SHP77 (cell line): ENCODE results near the gene HRNR.
A peak's percentile ranks its signal among the peaks of the same experiment; 100 is the strongest.
"Not testable (repeated sequence)": the region's sequence is repeated elsewhere in the genome, so short reads cannot be mapped to it uniquely, and the experiment has no call there.

Experiments used
- DNase-seq, 2 experiments: peaks; one replicate each; lab custom pipeline; 2025; lab: John Stamatoyannopoulos, UW

The HRNR gene

DNA sequence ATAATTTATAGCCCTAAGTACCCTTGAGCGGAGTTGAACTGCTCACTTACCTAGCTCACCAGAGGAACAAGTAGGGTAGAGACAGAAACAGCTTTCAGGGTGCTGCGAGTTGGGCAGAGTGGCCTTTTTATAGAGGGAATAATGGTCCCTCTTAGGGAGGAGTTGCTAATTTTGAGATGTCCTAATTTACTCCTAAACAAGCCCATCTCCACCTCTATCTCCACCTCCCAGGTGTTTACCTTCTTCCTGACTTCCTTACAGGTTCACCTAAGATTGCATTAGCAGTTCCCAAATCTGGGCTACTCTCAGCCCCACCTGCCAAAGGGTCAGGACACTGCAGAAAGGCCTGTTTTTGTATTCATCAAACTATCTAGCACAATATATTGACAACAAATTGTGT, at the start of gene HRNR:
Gene HRNR, minus strand, starts transcription at position 101 of the 400 bp plus-strand sequence. CDS start 940 bp downstream, outside the sequence.
- no peak for DNase-seq

GRCh38 chr1:152256394-152256793, 32.4 kb upstream of the HRNR start:
- not testable (repeated sequence) for DNase-seq

DNA sequence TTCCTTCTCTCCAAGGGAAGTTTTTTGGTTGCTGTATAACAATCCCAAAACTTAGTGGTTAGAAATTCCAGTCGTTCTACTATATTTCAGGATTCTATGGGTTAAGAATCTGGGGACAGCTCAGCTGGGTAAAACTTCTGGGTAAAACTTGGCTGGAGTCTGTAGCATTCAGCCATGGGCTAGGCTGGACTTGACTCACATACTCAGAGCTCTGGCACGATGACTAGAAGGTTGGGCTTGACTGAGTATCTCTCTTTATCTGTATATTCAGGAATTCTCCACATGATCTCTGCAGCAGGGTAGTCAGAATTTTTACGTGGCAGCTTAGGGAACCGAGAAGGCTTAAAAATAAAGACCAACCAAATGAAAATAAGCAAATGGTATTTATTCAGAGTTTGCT, 28.2 kb upstream of the HRNR start:
- no peak for DNase-seq

DNA sequence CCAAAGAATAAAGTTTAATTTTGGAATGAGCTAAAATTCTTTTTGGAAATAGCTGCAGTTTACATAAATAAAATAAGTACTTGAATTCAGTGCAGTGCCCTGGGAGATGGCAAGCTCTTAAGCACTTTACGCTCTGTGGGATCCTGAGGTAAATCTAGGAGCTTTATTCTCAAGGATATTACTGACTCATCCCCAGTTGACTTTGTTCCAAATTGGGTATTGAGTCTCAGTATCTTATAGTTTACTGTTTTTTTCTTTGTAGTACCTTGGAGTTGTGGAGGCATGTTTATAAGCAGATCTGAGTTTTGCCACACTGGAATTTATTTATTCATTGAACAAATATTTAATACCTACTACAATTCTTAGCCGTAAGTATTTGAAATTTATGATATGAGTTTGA, 27.4 kb upstream of the HRNR start:
- DNase-seq = no peak

GRCh38 chr1:152247316-152247715, 23.3 kb upstream of the HRNR start:
- no peak for DNase-seq

- DNase-seq = no peak
These were observed 20.7 kb upstream of the HRNR start for GRCh38 chr1:152244576-152245273.

DNA sequence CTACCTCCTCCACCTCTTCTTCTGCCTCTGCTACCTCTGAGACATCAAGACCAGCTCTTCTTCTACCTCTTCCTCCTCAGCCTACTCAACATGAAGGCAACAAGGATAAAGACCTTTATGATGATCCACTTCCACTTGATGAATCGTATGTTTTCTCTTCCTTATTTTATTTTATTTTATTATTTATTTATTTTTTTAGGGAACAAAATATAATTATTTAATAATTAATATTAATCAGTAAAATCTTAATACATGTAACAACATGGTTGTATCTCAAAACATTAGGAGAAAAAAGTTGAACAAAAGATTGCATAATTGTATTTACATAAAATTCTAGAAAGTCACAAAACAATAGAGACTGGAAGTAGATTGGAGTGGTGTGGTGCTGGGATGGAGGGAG, 13.1 kb upstream of the HRNR start:
- DNase-seq = no peak

DNA sequence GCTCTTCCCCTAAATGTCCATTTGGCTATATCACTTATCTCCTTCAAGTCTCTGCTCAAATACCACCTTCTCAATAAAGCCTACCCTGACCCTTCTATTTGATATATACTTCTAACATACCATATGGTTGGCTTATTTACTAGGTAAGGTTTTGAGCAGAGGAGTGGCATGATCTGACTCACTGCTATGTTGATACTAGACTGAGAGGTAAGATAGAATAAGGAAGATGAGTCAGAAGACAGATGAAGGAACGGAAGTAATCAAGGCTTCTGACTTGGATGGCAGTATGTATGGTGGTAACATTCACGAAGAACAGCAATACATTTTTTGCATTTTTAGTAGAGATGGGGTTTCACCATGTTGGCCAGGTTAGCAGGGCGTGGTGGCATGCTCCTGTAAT, 4.8 kb upstream of the HRNR start:
- DNase-seq = no peak

GRCh38 chr1:152227310-152227928, 3.4 kb upstream of the HRNR start:
- DNase-seq = no peak

- no peak for DNase-seq
These were observed 1.7 kb upstream of the HRNR start for GRCh38 chr1:152225678-152226077.

DNA sequence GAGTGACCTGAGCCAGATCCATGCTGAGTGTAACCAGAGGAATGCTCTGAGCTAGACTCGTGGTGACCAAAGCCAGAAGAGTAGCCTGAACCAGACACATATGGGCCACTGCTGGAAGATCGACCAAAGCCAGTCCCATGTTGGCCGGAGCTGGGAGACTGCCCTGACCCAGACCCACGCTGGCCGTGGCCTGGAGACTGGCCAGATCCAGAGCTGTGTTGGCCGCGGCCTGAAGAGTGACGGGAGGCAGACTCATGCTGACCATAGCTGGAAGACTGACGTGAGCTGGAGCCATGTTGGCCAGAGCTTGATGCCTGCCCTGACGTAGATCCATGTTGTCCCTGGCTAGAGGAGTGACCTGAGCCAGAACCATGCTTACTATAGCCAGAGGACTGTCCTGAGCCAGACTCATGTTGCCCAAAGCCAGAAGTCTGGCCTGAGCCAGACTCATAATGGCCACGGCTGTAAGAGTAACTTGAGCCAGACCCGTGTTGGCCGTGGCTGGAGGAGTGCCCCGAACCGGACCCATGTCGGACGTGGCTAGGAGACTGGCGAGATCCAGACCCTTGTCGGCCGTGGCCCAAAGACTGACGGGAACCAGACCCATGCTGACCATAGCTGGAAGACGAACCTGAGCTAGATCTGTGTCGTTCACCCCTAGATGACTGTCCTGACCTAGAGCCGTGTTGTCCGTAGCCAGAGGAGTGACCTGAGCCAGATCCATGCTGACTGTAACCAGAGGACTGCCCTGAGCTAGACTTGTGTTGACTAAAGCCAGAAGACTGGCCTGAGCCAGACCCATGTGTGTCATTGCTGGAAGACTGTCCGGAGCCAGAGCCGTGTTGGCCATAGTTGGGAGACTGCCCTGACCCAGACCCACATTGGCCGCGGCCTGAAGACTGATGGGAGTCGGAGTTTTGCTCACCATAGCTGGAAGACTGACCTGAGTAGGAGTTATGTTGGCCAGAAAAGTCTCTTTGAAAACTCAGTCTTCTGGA, 3.5 kb downstream of the HRNR start:
- no peak for DNase-seq

- not testable (repeated sequence) for DNase-seq
These were observed 4.6 kb downstream of the HRNR start for GRCh38 chr1:152219438-152219837.

DNA sequence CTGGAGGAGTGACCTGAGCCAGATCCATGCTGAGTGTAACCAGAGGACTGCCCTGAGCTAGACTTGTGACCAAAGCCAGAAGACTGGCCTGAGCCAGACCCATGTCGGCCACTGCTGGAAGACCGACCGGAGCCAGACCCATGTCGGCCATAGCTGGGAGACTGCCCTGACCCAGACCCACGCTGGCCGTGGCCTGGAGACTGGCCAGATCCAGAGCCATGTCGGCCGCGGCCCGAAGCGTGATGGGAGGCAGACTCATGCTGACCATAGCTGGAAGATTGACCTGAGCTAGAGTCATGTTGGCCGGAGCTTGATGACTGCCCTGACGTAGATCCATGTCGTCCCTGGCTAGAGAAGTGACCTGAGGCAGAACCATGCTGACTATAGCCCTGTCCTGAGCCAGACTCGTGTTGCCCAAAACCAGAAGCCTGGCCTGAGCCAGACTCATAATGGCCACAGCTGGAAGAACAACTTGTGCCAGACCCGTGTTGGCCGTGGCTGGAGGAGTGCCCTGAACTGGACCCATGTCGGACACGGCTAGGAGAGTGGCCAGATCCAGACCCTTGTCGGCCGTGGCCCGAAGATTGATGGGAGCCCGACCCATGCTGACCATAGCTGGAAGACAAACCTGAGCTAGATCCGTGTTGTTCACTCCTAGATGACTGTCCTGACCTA, 5.1 kb downstream of the HRNR start:
- no peak for DNase-seq

DNA sequence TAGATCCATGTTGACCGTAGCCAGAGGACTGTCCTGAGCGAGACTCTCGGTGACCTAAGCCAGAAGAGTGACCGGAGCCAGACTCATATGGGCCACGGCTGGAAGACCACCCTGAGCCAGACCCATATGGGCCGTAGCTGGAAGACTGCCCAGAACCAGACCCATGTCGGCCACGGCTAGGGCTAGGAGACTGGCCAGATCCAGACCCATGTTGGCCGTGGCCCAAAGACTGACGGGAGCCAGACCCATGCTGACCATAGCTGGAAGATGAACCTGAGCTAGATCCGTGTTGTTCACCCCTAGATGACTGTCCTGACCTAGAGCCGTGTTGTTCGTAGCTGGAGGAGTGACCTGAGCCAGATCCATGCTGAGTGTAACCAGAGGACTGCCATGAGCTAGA, 8.4 kb downstream of the HRNR start:
- not testable (repeated sequence) for DNase-seq

- DNase-seq = not testable (repeated sequence)
These were observed 9.1 kb downstream of the HRNR start for GRCh38 chr1:152214911-152215310.

- no peak for DNase-seq
These were observed 25.0 kb downstream of the HRNR start for GRCh38 chr1:152198982-152199381.

GRCh38 chr1:152197361-152197941, 26.5 kb downstream of the HRNR start:
- no peak for DNase-seq

GRCh38 chr1:152191711-152192110, 32.3 kb downstream of the HRNR start:
- DNase-seq = no peak

DNA sequence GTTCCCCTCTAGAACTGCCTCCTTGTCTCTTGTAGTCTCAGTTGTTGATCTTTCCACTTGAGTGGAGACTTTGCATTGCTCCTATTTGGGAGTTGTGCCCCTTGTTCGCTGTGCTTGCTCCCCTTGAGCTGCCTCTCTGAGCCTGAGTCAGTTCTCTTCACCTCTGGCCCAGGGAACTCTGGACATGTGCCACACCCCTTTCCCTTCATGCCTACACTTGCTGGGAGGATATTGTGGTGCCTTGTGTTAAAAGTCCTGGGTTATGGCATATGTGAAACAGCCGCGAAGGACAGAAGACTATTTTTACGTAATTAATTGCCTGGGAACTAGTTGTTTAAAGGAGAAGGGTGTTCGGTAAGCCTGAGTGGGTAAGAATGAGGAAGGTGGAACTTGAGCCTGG, 32.7 kb downstream of the HRNR start:
- no peak for DNase-seq

DNA sequence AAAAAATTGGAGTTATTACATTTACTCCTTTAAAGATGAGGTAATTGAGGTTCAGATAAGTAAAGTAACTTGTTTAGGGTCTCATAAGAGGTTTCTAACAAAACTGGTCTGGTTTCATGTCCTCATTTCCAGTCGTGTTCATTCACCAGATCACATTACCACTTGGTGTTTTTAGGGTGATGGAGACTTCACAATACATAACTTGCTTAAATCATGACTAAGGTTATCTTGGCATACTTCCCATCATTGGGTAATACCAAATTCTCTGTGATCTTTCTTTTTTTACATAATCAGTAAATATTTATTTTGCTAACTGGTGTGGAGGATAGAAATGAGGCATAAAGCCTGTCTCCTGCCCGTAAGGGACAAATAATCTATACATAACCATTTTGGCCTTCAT, 33.4 kb downstream of the HRNR start:
- DNase-seq = no peak

GRCh38 chr1:152189657-152190442, 34.1 kb downstream of the HRNR start:
- DNase-seq = peak; percentile 88 to 90
